DMS53 treated with DMSO at 0.1 percent for 48 hours (cell line): ENCODE results near the gene TRAF5.
A peak's percentile ranks its signal among the peaks of the same experiment; 100 is the strongest.

ENCODE experiments used
- DNase-seq: peaks from one replicate; lab custom pipeline; 2025; ENCODE audit not compliant: unreplicated experiment; lab: John Stamatoyannopoulos, UW

The TRAF5 gene

DNA sequence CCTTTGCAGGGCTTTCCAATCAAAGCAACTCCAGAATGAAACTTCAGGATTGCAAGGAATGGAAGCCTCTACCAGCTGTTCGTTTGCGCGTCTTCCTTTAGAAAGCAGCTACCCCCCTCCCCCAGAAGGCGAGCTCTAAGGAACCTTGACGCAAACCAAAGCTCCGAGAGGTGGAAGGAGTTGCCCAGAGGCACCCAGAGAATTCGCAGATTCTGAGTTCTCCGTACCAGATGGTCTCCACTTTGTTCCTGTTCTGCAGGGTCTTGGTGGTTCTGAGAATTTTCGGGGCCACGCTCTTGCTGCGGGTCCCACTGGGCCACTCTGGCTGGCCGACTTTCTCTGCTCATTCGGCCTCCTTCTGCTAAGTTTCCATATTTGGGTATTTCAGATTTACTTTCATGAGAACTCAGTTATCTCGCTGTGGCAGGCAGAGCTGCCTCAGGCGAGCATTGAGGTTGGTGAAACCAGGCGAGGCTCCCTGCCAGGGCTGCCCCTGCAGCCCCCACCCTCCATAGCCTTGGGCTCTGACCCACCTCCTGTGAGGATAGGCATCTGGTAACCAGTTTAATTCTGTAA lies 801 bp downstream of the TRAF5 start:
- no peak for DNase-seq

DNA sequence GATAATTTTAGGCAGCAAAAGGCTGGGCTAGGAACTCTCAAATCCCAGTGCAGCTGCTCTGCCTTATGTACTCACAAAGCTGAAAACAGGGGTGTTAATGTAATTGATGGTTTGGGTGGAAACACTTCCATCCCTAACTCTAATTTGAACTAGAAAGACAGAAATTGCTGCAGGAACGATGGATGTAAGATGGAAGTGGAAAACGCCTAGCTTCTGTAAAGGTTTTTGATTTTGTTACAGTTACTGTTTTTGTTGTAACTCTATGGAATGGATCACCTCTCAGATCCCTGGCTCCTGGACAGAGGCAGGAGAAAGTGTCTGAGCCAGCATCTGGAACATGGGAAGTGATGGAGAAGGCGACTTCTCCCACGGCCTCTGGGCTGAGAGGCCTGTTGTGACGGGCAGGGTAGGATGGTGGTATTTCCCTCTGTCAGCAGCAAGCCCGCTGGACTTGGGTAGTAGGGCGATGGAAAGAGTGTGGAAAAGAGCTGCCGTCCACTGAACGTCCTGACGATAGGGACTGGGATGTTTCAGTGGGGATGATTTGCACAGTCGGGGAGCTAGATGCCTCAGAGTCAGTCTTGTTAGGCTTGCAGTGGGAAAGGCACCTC lies 1.6 kb downstream of the TRAF5 start:
- no peak for DNase-seq

DNA sequence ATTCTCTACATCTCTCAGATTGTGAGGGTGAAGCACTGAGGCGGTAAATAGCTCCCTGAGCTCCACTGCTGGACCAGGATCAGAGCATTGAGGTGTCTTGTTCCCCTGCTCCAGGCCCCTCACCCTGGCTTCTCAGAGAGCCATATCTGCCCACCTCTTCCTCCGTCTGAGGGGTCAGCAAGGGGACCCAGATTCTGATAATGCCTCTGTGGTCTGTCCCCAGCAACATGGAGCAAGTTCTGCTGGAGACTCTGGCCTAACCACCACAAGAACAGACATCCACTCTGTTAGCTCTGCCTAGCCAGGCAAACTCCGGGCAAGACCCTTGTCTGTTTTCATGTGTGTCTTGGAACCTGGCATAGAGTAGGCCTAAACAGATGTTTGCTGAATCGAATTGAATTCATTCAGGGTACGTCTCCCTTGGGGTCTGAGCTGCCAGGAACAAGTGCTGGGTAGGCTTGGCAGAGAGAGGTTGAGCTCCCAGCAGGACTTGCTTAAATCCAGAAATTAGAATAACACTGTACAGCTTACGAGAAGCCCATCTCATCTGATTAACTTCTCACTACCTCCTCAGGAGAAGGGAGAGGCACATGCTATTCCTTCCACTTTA lies 2.3 kb downstream of the TRAF5 start:
- DNase-seq, result no peak

DNA sequence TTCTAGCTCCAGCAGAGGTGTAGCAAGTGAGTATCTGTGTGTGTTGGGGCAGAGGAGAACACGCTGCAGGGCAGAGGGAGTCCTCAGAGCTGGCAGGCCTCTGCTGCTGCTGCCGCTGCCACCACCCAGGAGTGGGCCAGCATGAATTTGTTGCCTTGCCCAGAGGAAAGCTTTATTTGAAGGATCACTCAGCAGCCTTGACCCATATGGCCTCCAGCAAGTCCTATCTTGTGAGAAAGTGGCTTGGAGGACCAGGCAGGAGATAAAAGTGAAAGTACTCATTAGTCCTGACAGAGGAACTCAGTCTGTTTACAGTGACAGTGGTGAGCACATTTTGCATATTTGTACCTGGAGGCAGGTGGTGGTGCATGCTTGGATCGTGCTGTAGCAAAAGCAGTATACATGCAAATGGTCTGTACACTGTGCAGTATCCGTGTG lies 3.1 kb downstream of the TRAF5 start:
- DNase-seq, result peak; percentile 60

DNA sequence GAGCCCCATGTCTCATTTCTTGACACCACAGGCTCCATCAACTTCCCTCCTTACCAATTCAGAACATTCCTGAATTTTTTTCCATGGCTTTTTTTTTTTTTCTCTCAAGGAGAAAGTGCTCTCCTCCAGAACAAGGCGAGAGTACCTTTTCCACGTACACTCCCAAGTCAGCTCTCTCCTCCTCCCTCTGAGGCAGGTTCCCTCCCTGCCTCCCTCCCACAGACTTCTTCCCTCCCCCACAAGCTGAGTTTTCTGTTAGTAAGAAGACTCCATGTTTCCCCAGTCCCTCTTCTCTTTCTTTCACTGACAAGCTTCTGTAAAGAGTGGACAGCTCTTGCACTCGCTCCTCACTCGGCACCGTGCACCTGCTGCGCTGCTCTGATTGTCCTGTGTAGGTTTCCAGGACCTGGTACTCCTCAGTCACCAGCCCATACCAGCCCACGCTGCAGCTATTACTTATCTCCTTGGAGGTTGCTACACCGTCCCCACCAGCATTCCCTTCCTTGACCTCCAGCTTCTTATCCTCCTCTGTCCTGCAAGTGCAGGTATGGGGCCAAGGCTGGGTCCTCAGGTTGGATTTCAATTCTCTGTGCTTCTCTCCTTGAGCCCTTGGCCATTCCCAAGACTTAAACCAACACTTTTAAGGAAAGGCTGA lies 3.8 kb downstream of the TRAF5 start:
- DNase-seq, result no peak

DNA sequence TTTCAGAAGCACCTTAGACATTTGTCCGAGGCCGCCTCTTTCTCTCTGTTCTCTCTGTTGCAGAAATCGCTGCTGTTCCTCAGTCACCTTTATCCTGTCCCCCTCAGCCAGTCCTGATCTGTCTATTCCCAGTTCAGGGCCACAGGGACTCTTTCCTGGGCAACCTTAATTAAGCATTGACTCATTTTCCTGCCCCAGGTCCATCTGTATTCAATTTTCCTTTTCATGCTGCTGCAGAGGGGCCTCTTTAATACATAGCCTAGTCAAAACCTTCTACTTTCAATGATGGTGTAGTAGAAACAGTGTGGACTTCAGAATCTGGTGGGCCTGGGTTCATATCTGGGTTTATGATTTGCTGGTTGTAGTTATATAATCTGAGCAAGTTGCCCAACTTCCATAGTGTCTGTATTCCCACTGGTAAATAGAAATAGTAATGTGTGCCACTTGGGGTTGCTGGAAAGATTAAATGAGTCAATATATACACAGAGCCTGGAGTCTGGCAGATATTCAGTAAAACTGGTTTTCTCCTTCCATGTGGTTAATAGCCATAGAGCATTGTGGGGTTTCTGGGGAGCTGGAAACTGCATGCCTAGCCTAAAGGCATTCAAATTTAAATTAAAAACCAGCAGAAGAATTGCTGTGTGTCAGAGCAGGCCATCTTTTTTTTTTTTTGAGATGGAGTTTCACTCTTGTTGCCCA lies 4.5 kb downstream of the TRAF5 start:
- no peak for DNase-seq

- DNase-seq, result no peak
Measured at GRCh38 chr1:211332036-211332616, 5.5 kb downstream of the TRAF5 start.

DNA sequence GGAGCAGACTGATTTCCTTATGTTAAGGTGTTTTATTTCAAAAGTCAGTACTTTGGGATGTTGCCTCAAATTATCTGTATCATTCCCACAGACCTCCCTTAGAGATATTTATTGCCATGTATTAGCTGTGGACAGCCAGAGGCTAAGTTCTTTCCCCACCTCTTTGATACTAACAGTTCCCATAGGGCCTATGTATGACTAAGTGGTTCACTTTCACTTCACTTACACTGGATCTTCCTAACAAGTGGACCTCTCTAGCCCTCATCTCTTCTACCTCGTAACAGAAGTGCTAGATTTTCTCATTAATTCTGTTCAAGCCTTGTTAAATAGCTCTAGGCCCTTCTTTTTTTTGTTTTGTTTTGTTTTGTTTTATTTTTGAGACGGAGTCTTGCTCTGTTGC lies 6.2 kb downstream of the TRAF5 start:
- no peak for DNase-seq

DNA sequence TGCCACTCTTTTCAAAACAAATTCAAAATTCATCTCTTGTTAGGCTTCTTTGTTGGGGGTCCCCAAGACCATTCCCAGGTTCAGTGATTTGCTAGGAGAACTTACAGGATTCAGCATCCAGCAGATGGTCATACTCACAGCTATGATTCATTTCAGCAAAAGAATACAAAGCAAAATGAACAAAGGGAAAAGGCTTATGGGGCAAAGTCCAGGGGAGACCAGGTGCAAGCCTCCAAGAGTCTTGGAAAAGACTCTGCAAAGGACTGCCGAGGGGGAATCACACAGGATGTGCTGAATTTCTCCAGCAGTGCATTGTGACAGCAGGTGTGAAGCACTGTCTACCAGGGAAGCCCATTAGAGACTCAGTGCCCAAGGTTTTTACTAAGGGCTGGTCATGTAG lies 7.3 kb downstream of the TRAF5 start:
- DNase-seq, result peak; percentile 97

DNA sequence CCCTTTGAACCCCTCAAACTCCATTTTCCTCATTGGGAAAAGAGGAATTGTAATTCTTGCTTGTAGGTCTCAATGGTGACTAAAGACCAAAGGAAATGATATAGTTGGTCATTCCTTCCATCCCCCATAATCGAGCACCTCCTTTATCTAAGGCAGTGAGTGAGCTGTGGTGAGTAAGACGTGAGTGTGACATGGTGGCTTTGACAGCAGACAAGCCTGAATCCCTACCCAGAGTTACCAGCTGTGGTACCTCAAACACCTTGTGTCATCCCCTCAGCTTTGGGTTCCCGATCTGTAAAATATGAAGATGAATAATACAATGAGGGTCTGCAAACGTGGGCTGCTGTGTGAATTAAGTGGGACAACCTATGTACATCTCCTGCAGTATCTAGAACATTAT lies 8.4 kb downstream of the TRAF5 start:
- no peak for DNase-seq

- peak; percentile 87 for DNase-seq
Measured at GRCh38 chr1:211335522-211336157, 9.0 kb downstream of the TRAF5 start.

DNA sequence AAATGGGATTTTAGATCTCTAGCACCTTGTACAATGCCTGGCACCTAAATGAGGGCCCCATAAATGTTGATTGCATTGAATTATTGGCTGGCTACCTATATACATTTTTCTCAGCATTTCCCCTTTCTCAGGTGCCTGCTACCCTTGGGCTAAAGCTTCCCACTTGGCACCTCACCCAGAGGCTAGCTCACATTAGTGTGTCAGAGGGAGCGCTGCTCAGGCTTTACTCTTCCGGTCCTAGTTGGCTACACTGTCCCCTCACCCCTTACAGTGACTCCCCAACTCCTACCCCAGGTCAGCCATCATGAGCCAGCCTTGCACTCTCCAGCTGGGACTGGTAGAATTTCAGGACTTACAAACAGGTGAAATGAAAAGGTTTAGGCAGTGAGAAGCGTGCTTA lies 9.5 kb downstream of the TRAF5 start:
- DNase-seq, result no peak

- peak; percentile 31 for DNase-seq
Measured at GRCh38 chr1:211336775-211337174, 10.1 kb downstream of the TRAF5 start.

GRCh38 chr1:211337430-211338223 lies 11.0 kb downstream of the TRAF5 start:
- no peak for DNase-seq

GRCh38 chr1:211338224-211338620 lies 11.6 kb downstream of the TRAF5 start:
- DNase-seq, result no peak

GRCh38 chr1:211339631-211340041 lies 13.0 kb downstream of the TRAF5 start:
- DNase-seq, result no peak

DNA sequence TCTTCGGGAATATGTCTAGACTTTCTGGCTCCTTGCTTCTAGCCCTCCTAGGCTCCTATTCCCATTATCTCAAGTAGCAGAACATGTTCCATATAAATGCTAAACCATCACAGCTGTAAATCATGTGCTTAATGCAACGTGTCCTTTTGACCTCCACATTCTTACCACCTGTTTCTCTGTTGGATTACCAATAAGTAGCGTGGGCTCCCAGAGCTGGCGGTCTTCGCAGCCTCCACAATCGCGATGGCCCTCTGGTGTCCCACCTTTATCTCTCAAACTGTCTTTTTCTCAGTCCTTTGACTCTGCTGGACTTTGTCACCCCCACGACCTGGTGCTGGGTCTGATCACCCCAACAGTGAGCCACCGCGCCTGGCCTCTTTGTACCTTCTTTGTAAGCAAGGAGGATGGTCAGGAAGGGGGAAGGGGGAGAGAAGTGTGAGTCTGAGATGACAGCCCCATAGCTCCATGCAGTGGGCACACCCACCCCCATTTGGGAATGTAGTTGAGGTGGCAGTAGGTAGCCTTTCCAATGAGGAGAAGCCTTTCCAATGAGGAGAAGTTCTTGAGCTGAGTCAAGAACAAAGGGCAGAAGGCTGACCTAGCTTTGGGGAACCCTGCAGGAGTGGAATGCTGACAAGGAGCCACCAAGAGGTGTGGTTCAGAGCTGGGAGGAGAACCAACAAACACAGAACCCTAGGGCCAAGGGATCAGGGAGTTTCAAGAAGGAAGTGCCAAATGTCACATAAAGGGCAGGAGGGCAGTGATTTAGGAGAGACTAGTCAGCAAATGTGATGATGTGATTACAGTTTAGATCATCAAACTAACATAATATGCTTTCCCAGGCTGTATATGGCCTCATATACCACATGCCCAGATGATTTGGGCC lies 14.2 kb downstream of the TRAF5 start:
- no peak for DNase-seq

GRCh38 chr1:211341999-211342398 lies 15.4 kb downstream of the TRAF5 start:
- no peak for DNase-seq

- DNase-seq, result no peak
Measured at GRCh38 chr1:211343607-211344006, 17.0 kb downstream of the TRAF5 start.
